ENCODE measurements around the gene ATG13. TPM values are rescaled to one million over a fixed set of nuclear protein-coding genes. Genes with fewer than 3 reads are reported as not detected.

Gene ATG13
- total and polyA plus RNA-seq, 2 of the 4 experiments (the other 2 are of a cell fraction) = 43.0 to 49.7 TPM

DNA sequence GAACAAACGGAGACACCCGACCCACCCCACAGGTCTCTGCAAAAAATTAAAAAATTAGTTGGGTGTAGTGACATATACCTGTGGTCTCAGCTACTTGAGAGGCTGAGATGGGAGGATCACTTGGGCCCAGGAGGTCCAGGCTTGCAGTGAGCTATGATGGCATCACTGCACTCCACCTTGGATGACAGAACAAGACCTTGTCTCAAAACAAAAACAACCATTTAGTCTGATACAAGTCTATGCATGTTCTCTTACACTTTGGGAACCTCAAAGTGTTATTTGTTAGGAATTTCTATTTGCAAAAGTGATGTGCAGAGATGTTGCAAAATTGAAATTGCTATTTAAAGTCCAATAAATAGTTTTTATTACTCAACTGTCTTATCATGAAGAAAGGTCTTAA lies 14.3 kb downstream of the ATG13 start:
- no peak overlapping the region for H3K56ac ChIP-seq (ENCODE audit: extremely low read depth, insufficient read depth, low read length)
- no peak for DNase-seq

More for the DNA sequence above, 14.3 kb downstream of the ATG13 start:
- H3K4me2 ChIP-seq (ENCODE audit: low read depth, low read length) = no peak overlapping the region
- H3K9ac ChIP-seq (ENCODE audit: low read depth, low read length) = no peak overlapping the region
- no peak overlapping the region for H4K5ac ChIP-seq (ENCODE audit: low read depth, low read length)
- no peak overlapping the region for H2BK20ac ChIP-seq (ENCODE audit: low read depth, low read length)
- peaks cover 19% of the 10 kb centered on the region for H3K36me3 ChIP-seq (ENCODE audit: control insufficient read depth, insufficient read depth, low read length)
- H3K27ac ChIP-seq (ENCODE audit: insufficient read depth, low read length) = no peak overlapping the region
- CTCF ChIA-PET = interaction anchor here (2.1 kb wide), 1 partner anchor 14 kb away, joined by 6 read pairs; the partner anchor contains the start of gene ATG13
- H4K20me1 ChIP-seq (ENCODE audit: insufficient read depth, low read length) = peaks cover 2% of the 10 kb centered on the region; the same call in 1 of the 2 replicates
- in situ Hi-C loops (cut with MboI; ENCODE audit: low sequenced_read_pairs) (no loop called here), dilution Hi-C loops (cut with HindIII; ENCODE audit: low sequenced_read_pairs, unreplicated experiment) (no loop called here), intact Hi-C loops (cut with micrococcal nuclease) (no loop called here)
- H3K79me1 ChIP-seq (ENCODE audit: low read depth in 1 of 2, low read length in 2 of 2) = peaks cover 18 to 37% of the 10 kb centered on the region in 2 experiments
- no peak overlapping the region for H4K91ac ChIP-seq (ENCODE audit: insufficient read depth, low read depth, low read length)
- TF ChIP-seq SMC3 (IDR thresholded peaks at IDR 0.05; ENCODE audit: low read depth, low read length) = no peak
- TF ChIP-seq MAFK (IDR thresholded peaks at IDR 0.05; ENCODE audit: low read depth, low read length) = no peak
- TF ChIP-seq, protein P1, sequence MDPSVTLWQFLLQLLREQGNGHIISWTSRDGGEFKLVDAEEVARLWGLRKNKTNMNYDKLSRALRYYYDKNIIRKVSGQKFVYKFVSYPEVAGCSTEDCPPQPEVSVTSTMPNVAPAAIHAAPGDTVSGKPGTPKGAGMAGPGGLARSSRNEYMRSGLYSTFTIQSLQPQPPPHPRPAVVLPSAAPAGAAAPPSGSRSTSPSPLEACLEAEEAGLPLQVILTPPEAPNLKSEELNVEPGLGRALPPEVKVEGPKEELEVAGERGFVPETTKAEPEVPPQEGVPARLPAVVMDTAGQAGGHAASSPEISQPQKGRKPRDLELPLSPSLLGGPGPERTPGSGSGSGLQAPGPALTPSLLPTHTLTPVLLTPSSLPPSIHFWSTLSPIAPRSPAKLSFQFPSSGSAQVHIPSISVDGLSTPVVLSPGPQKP (IDR thresholded peaks at IDR 0.05; ENCODE audit: borderline replicate concordance, low read depth, low read length) = no peak
- no peak for TF ChIP-seq RAD21 (IDR thresholded peaks at IDR 0.05; ENCODE audit: low read length)
- POLR2A ChIA-PET (ENCODE audit: unreplicated experiment) = no interaction called here
- no peak overlapping the region for H2BK5ac ChIP-seq (ENCODE audit: low read depth, low read length, poor library complexity, severe bottlenecking)
- H3K18ac ChIP-seq (ENCODE audit: low read depth, low read length) = no peak overlapping the region
- H3K4me1 ChIP-seq (ENCODE audit: control insufficient read depth, insufficient read depth, low read length) = no peaks in the 10 kb centered on the region
- H2AFZ ChIP-seq (replicated peaks; ENCODE audit: low read length, poor library complexity) = no peak overlapping the region
- H3K23ac ChIP-seq (ENCODE audit: low read depth, low read length) = no peak overlapping the region
- BruUV-seq (replicated peaks) = no TSS peak
- whole genome bisulfite sequencing, 2 experiments (ENCODE audit: extremely low coverage in 2 of 2, insufficient read length in 1 of 2) = no CpG with 5 or more reads among the region's 2 CpGs
- no peaks in the 10 kb centered on the region for H3K27me3 ChIP-seq (ENCODE audit: control insufficient read depth, insufficient read depth, low read length)
- H3K9me3 ChIP-seq (ENCODE audit: control insufficient read depth, insufficient read depth, low read length) = no peaks in the 10 kb centered on the region
- no peak overlapping the region for H2AK9ac ChIP-seq (replicated peaks; ENCODE audit: low read depth, low read length, poor library complexity)
- H3K4ac ChIP-seq (ENCODE audit: low read depth, low read length) = no peak overlapping the region
- H3K4me3 ChIP-seq (ENCODE audit: insufficient read depth, low read depth, low read length) = no peak overlapping the region
- H2BK120ac ChIP-seq (ENCODE audit: low read depth, low read length) = no peak overlapping the region
- no peak overlapping the region for H3K14ac ChIP-seq (replicated peaks; ENCODE audit: low read depth, low read length)
- H2BK15ac ChIP-seq (ENCODE audit: low read depth, low read length) = no peak overlapping the region
- H4K8ac ChIP-seq (ENCODE audit: low read depth in 2 of 2, low read length in 2 of 2) = no peak overlapping the region
- no peak for ATAC-seq (ENCODE audit: low read depth)
- no peaks in the 10 kb centered on the region for H3K9me1 ChIP-seq (ENCODE audit: insufficient read depth, low read length)
- H2AK5ac ChIP-seq (ENCODE audit: low read depth, low read length) = no peak overlapping the region

Measured in IMR-90 (cell line).